Naive thymus-derived CD4-positive, alpha-beta T cell (primary cell): ENCODE measurements around the gene TLE2. TPM values are rescaled to one million over a fixed set of nuclear protein-coding genes. Genes with fewer than 3 reads are reported as not detected.

ENCODE experiments used
- ATAC-seq: fragments of 150-1000 bp; cut with Tn5 transposase; 2 replicates; pipeline ENCODE4 v1.10.0; 2021; ENCODE audit warnings: mild to moderate bottlenecking, moderate library complexity
- CTCF ChIA-PET: fragments of 350-600 bp; sonication (Branson Sonifier 250); formaldehyde crosslinking; loops from one replicate; lab custom pipeline; 2021; ENCODE audit warnings: antibody characterized with exemption; lab: Charles Lee
- POLR2A ChIA-PET: fragments of 350-600 bp; sonication (Branson Sonifier 250); formaldehyde crosslinking; loops from one replicate; lab custom pipeline; 2021; ENCODE audit warnings: antibody characterized with exemption, inconsistent platforms; lab: Charles Lee
- DNase-seq, 9 donors: peaks; one replicate each; pipeline versions ENCODE4 v3.0.0 to v3.0.0-alpha.2; 2020 to 2022; ENCODE audit warnings: mixed read lengths in 1 of 9
- H3K27ac ChIP-seq: one replicate; pipeline ENCODE4 v1.7.0; 2013; ENCODE audit warnings: mild to moderate bottlenecking, low read depth, low read length, moderate library complexity
- H3K27me3 ChIP-seq, 2 donors: one replicate each; pipeline ENCODE4 v1.7.0; 2013; ENCODE audit warnings: low read length in 2 of 2, mild to moderate bottlenecking in 2 of 2, moderate library complexity in 2 of 2; ENCODE audit not compliant: control insufficient read depth in 2 of 2, insufficient read depth in 2 of 2
- H3K36me3 ChIP-seq, 3 experiments: 1 replicate in 2 of 3; 2 replicates in 1 of 3; pipeline ENCODE4 v1.7.0; 2013; ENCODE audit warnings: low read length in 3 of 3, mild to moderate bottlenecking in 3 of 3, moderate library complexity in 1 of 3; ENCODE audit not compliant: insufficient read depth in 3 of 3, control insufficient read depth in 2 of 3
- H3K4me1 ChIP-seq, 2 donors: one replicate each; pipeline ENCODE4 v1.7.0; 2013; ENCODE audit warnings: low read length in 2 of 2, mild to moderate bottlenecking in 2 of 2, moderate library complexity in 1 of 2; ENCODE audit not compliant: control insufficient read depth in 2 of 2, insufficient read depth in 2 of 2
- H3K4me3 ChIP-seq: 2 replicates; pipeline ENCODE4 v1.7.0; 2013; ENCODE audit warnings: mild to moderate bottlenecking, low read length
- H3K9me3 ChIP-seq, 3 experiments: 1 replicate in 2 of 3; 2 replicates in 1 of 3; pipeline ENCODE4 v1.7.0; 2013; ENCODE audit warnings: low read length in 3 of 3; ENCODE audit not compliant: control insufficient read depth in 2 of 3
- H3K27ac Mint-ChIP-seq, 9 donors: one replicate each; pipeline ENCODE4 v1.8.0; 2020 to 2022; ENCODE audit warnings: mixed read lengths in 9 of 9, mild to moderate bottlenecking in 8 of 9, moderate library complexity in 5 of 9, inconsistent platforms in 2 of 9
- H3K27me3 Mint-ChIP-seq, 5 donors: one replicate each; pipeline ENCODE4 v1.8.0; 2021 to 2022; ENCODE audit warnings: mixed read lengths in 5 of 5, mild to moderate bottlenecking in 1 of 5
- H3K36me3 Mint-ChIP-seq, 5 donors: one replicate each; pipeline ENCODE4 v1.8.0; 2020 to 2022; ENCODE audit warnings: mixed read lengths in 5 of 5, mild to moderate bottlenecking in 3 of 5, inconsistent platforms in 1 of 5
- H3K4me1 Mint-ChIP-seq, 7 donors: one replicate each; pipeline ENCODE4 v1.8.0; 2020 to 2022; ENCODE audit warnings: mixed read lengths in 7 of 7, mild to moderate bottlenecking in 3 of 7, inconsistent platforms in 1 of 7
- H3K4me3 Mint-ChIP-seq, 10 donors: one replicate each; pipeline ENCODE4 v1.8.0; 2020 to 2022; ENCODE audit warnings: mild to moderate bottlenecking in 10 of 10, mixed read lengths in 10 of 10, moderate library complexity in 6 of 10, inconsistent platforms in 2 of 10
- H3K9me3 Mint-ChIP-seq, 11 donors: one replicate each; pipeline ENCODE4 v1.8.0; 2020 to 2022; ENCODE audit warnings: mixed read lengths in 11 of 11, mild to moderate bottlenecking in 4 of 11, inconsistent platforms in 1 of 11, moderate library complexity in 1 of 11
- intact Hi-C, 2 donors: fragments of 100-400 bp; cut with micrococcal nuclease; formaldehyde crosslinking; loops; one replicate each; pipeline ENCODE4 v1.15.1; 2023
- polyA plus RNA-seq, 2 donors: library from polyadenylated mRNA; unstranded; fragments of 300-500 nt; fragmentation: Illumina TruSeq; gene quantifications; one replicate each; pipeline ENCODE4 v1.2.3, GENCODE V29; 2021
- total RNA-seq, 6 experiments: library from RNA in 5 of 6; stranded (reverse) in 5 of 6; gene quantifications; 1 replicate in 5 of 6; 2 replicates in 1 of 6; pipeline ENCODE4 v1.2.3 and lab custom pipeline; 2021 to 2026

The TLE2 gene
- total and polyA plus RNA-seq, 7 experiments from 2014 or later: 1.1 to 33.6 (median 14.3) TPM

GRCh38 chr19:3026768-3027167 is 2.3 kb downstream of the TLE2 start:
- H3K9me3 ChIP-seq: no peaks in the 10 kb centered on the region
- peaks cover 12 to 25% of the 10 kb centered on the region in 2 donors for H3K4me1 ChIP-seq
- Mint-ChIP-seq H3K4me3 (peak overlapping the region in 3 of 10 donors; percentile 71 to 93 (median 78)), H3K27me3 (peaks cover 0 to 60% (median 0%) of the 10 kb centered on the region in 5 donors), H3K4me1 (peaks cover 13 to 62% (median 48%) of the 10 kb centered on the region in 7 donors), H3K9me3 (peaks cover 0 to 1% (median 0%) of the 10 kb centered on the region in 11 donors), H3K36me3 (peaks cover 0 to 4% (median 0%) of the 10 kb centered on the region in 5 donors), H3K27ac (no peak overlapping the region)
- H3K4me3 ChIP-seq: no peak overlapping the region
- no peaks in the 10 kb centered on the region for H3K36me3 ChIP-seq
- intact Hi-C loops: no loop called here
- ATAC-seq (no peak), DNase-seq (no peak)
- ChIA-PET POLR2A (interaction anchor here (1.5 to 3.3 kb wide), 4 partner anchors 11 to 50 kb away, joined by 4 to 11 read pairs (median 9); partner anchors contain the start of genes TLE5 and TLE6), CTCF (interaction anchor here (1.3 kb wide), 1 partner anchor 9 kb away, joined by 5 read pairs; no protein-coding TSS in a partner anchor)
- no peak overlapping the region for H3K27ac ChIP-seq
- H3K27me3 ChIP-seq: no peaks in the 10 kb centered on the region

GRCh38 chr19:3025549-3025886 is 3.6 kb downstream of the TLE2 start:
- H3K27me3 ChIP-seq: no peaks in the 10 kb centered on the region

GRCh38 chr19:3024870-3025548 is 4.1 kb downstream of the TLE2 start:
- Mint-ChIP-seq H3K36me3 (peaks cover 0 to 8% (median 4%) of the 10 kb centered on the region in 5 donors), H3K27me3 (peaks cover 0 to 43% (median 0%) of the 10 kb centered on the region in 5 donors), H3K4me3 (peak overlapping the region in 9 of 10 donors; percentile 60 to 81 (median 70)), H3K27ac (peak overlapping the region in 6 of 9 donors; percentile 13 to 82 (median 41)), H3K9me3 (peaks cover 0 to 1% (median 0%) of the 10 kb centered on the region in 11 donors), H3K4me1 (peaks cover 13 to 48% (median 35%) of the 10 kb centered on the region in 7 donors)
- ChIA-PET CTCF (interaction anchor here (1.4 to 2.1 kb wide), 4 partner anchors 11 to 84 kb away, joined by 4 to 9 read pairs (median 6); no protein-coding TSS in a partner anchor), POLR2A (interaction anchor here (0.8 to 1.5 kb wide), 6 partner anchors 8 to 48 kb away, joined by 3 to 6 read pairs (median 4); no protein-coding TSS in a partner anchor)
- H3K27ac ChIP-seq: no peak overlapping the region
- DNase-seq (peak in 1 of 9 donors; percentile 34), ATAC-seq (no peak)
- H3K9me3 ChIP-seq: no peaks in the 10 kb centered on the region
- peak overlapping the region; percentile 21 for H3K4me3 ChIP-seq
- no peaks in the 10 kb centered on the region for H3K27me3 ChIP-seq
- no peaks in the 10 kb centered on the region for H3K36me3 ChIP-seq
- intact Hi-C loops: no loop called here
- H3K4me1 ChIP-seq: peaks cover 12 to 25% of the 10 kb centered on the region in 2 donors

More at GRCh38 chr19:3025549-3025886, 3.6 kb downstream of the TLE2 start:
- H3K4me1 ChIP-seq: peaks cover 12 to 25% of the 10 kb centered on the region in 2 donors
- Mint-ChIP-seq H3K36me3 (peaks cover 0 to 5% (median 1%) of the 10 kb centered on the region in 5 donors), H3K9me3 (peaks cover 0 to 1% (median 0%) of the 10 kb centered on the region in 11 donors), H3K4me1 (peaks cover 13 to 53% (median 40%) of the 10 kb centered on the region in 7 donors), H3K4me3 (peak overlapping the region in 6 of 10 donors; percentile 69 to 81 (median 74)), H3K27ac (peak overlapping the region in 3 of 9 donors; percentile 21 to 59 (median 46)), H3K27me3 (peaks cover 0 to 48% (median 0%) of the 10 kb centered on the region in 5 donors)
- ChIA-PET POLR2A (interaction anchor here (0.6 to 3.3 kb wide), 5 partner anchors 10 to 43 kb away, joined by 4 to 10 read pairs (median 6); no protein-coding TSS in a partner anchor), CTCF (interaction anchor here (1.4 to 2.1 kb wide), 2 partner anchors 10 to 78 kb away, joined by 5 to 9 read pairs; no protein-coding TSS in a partner anchor)
- H3K9me3 ChIP-seq: no peaks in the 10 kb centered on the region
- intact Hi-C loops: no loop called here
- no peaks in the 10 kb centered on the region for H3K36me3 ChIP-seq
- H3K4me3 ChIP-seq: no peak overlapping the region
- DNase-seq: no peak
- H3K27ac ChIP-seq: no peak overlapping the region
- ATAC-seq: no peak

GRCh38 chr19:3024509-3024869 is 4.6 kb downstream of the TLE2 start:
- peaks cover 12 to 22% of the 10 kb centered on the region in 2 donors for H3K4me1 ChIP-seq
- peaks cover 0 to 3% (median 0%) of the 10 kb centered on the region in 3 experiments for H3K36me3 ChIP-seq
- POLR2A ChIA-PET: interaction anchor here (0.7 to 1.5 kb wide), 6 partner anchors 8 to 1312 kb away, joined by 3 to 5 read pairs (median 3); no protein-coding TSS in a partner anchor
- H3K4me3 ChIP-seq: peak overlapping the region; percentile 21
- H3K27me3 ChIP-seq: no peaks in the 10 kb centered on the region
- H3K27ac Mint-ChIP-seq: peak overlapping the region in 5 of 9 donors; percentile 13 to 82 (median 43)
- peaks cover 0 to 8% (median 4%) of the 10 kb centered on the region in 5 donors for H3K36me3 Mint-ChIP-seq
- DNase-seq: no peak
- peaks cover 0 to 1% (median 0%) of the 10 kb centered on the region in 11 donors for H3K9me3 Mint-ChIP-seq
- H3K4me1 Mint-ChIP-seq: peaks cover 13 to 43% (median 33%) of the 10 kb centered on the region in 7 donors
- no peaks in the 10 kb centered on the region for H3K9me3 ChIP-seq
- ATAC-seq: no peak
- CTCF ChIA-PET: interaction anchor here (1.4 to 2.1 kb wide), 4 partner anchors 11 to 84 kb away, joined by 4 to 9 read pairs (median 6); no protein-coding TSS in a partner anchor
- intact Hi-C loops: no loop called here
- peak overlapping the region in 9 of 10 donors; percentile 60 to 81 (median 70) for H3K4me3 Mint-ChIP-seq
- no peak overlapping the region for H3K27ac ChIP-seq
- H3K27me3 Mint-ChIP-seq: peaks cover 0 to 38% (median 0%) of the 10 kb centered on the region in 5 donors

- Histone ChIP-seq H3K36me3 (peaks cover 0 to 17% (median 0%) of the 10 kb centered on the region in 3 experiments), H3K4me3 (no peak overlapping the region), H3K27me3 (no peaks in the 10 kb centered on the region), H3K9me3 (no peaks in the 10 kb centered on the region), H3K27ac (no peak overlapping the region), H3K4me1 (peaks cover 4 to 6% of the 10 kb centered on the region in 2 donors)
- Mint-ChIP-seq H3K9me3 (no peaks in the 10 kb centered on the region), H3K36me3 (peaks cover 0 to 10% (median 4%) of the 10 kb centered on the region in 5 donors), H3K27me3 (peaks cover 0 to 11% (median 0%) of the 10 kb centered on the region in 5 donors), H3K4me1 (peaks cover 6 to 26% (median 18%) of the 10 kb centered on the region in 7 donors), H3K4me3 (no peak overlapping the region), H3K27ac (no peak overlapping the region)
- DNase-seq (no peak), ATAC-seq (no peak)
- POLR2A ChIA-PET: no interaction called here
- CTCF ChIA-PET: no interaction called here
- intact Hi-C loops: no loop called here
These were observed 8.6 kb downstream of the TLE2 start for GRCh38 chr19:3020321-3020960.

GRCh38 chr19:3019211-3019854 is 9.7 kb downstream of the TLE2 start:
- H3K4me1 Mint-ChIP-seq: peaks cover under 1 to 15% (median 9%) of the 10 kb centered on the region in 7 donors
- H3K27ac Mint-ChIP-seq: peak overlapping the region in 1 of 9 donors; percentile 27
- ATAC-seq (no peak), DNase-seq (no peak)
- Histone ChIP-seq H3K27me3 (no peaks in the 10 kb centered on the region), H3K9me3 (no peaks in the 10 kb centered on the region), H3K36me3 (peaks cover 0 to 27% (median 0%) of the 10 kb centered on the region in 3 experiments), H3K4me3 (no peak overlapping the region), H3K4me1 (peaks cover 0 to under 1% of the 10 kb centered on the region in 2 donors), H3K27ac (no peak overlapping the region)
- ChIA-PET CTCF (no interaction called here), POLR2A (no interaction called here)
- peaks cover 0 to 2% (median 0%) of the 10 kb centered on the region in 5 donors for H3K27me3 Mint-ChIP-seq
- intact Hi-C loops: no loop called here
- peaks cover 0 to 18% (median 4%) of the 10 kb centered on the region in 5 donors for H3K36me3 Mint-ChIP-seq
- no peaks in the 10 kb centered on the region for H3K9me3 Mint-ChIP-seq
- H3K4me3 Mint-ChIP-seq: no peak overlapping the region
